HG03378 (cell line): Measurements from ENCODE around the gene SEL1L.
"Not testable (repeated sequence)": the region's sequence is repeated elsewhere in the genome, so short reads cannot be mapped to it uniquely, and the experiment has no call there.

ENCODE experiments used
- ATAC-seq: cut with Tn5 transposase; IDR thresholded peaks from one replicate; pipeline ENCODE4 v1.9.1; 2021; ENCODE audit warnings: mild to moderate bottlenecking, moderate library complexity; ENCODE audit not compliant: unreplicated experiment

SEL1L gene

GRCh38 chr14:81533536-81534343, at the start of gene SEL1L:
SEL1L (minus strand) TSS chr14:81533853; CDS start chr14:81533744, 109 bp downstream.
- ATAC-seq: peak; percentile 91

- ATAC-seq: no peak
Measured at GRCh38 chr14:81582420-81582819, 48.8 kb upstream of the SEL1L start.

- no peak for ATAC-seq
Measured at GRCh38 chr14:81579115-81579514, 45.5 kb upstream of the SEL1L start.

GRCh38 chr14:81571437-81571836, 37.8 kb upstream of the SEL1L start:
- ATAC-seq: no peak

GRCh38 chr14:81567302-81567701, 33.6 kb upstream of the SEL1L start:
- no peak for ATAC-seq

- peak; percentile 80 for ATAC-seq
Measured at GRCh38 chr14:81565441-81566290, 32.0 kb upstream of the SEL1L start.

- no peak for ATAC-seq
Measured at GRCh38 chr14:81562818-81563217, 29.2 kb upstream of the SEL1L start.

- ATAC-seq: no peak
Measured at GRCh38 chr14:81561084-81561775, 27.6 kb upstream of the SEL1L start.

- ATAC-seq: no peak
Measured at GRCh38 chr14:81559385-81559784, 25.7 kb upstream of the SEL1L start.

- ATAC-seq: no peak
Measured at GRCh38 chr14:81557146-81557545, 23.5 kb upstream of the SEL1L start.

- ATAC-seq: no peak
Measured at GRCh38 chr14:81555684-81556083, 22.0 kb upstream of the SEL1L start.

- no peak for ATAC-seq
Measured at GRCh38 chr14:81555051-81555450, 21.4 kb upstream of the SEL1L start.

GRCh38 chr14:81551471-81551870, 17.8 kb upstream of the SEL1L start:
- ATAC-seq: no peak

GRCh38 chr14:81550001-81550637, 16.5 kb upstream of the SEL1L start:
- ATAC-seq: peak; percentile 97

- ATAC-seq: not testable (repeated sequence)
Measured at GRCh38 chr14:81541206-81541605, 7.6 kb upstream of the SEL1L start.

GRCh38 chr14:81537193-81537592, 3.5 kb upstream of the SEL1L start:
- no peak for ATAC-seq

GRCh38 chr14:81536241-81536771, 2.7 kb upstream of the SEL1L start:
- no peak for ATAC-seq

- peak; percentile 33 for ATAC-seq
Measured at GRCh38 chr14:81535396-81536164, 1.9 kb upstream of the SEL1L start.

GRCh38 chr14:81534510-81535074, 939 bp upstream of the SEL1L start:
- no peak for ATAC-seq

- no peak for ATAC-seq
Measured at GRCh38 chr14:81533212-81533535, 479 bp downstream of the SEL1L start.
